ELR (cell line): ENCODE results near the gene PTPRT.
"Not testable (repeated sequence)": the region's sequence is repeated elsewhere in the genome, so short reads cannot be mapped to it uniquely, and the experiment has no call there.

Experiments used
- DNase-seq: peaks from one replicate; pipeline ENCODE4 v3.0.0-alpha.2; 2015; ENCODE audit warnings: low read depth

PTPRT gene

DNA sequence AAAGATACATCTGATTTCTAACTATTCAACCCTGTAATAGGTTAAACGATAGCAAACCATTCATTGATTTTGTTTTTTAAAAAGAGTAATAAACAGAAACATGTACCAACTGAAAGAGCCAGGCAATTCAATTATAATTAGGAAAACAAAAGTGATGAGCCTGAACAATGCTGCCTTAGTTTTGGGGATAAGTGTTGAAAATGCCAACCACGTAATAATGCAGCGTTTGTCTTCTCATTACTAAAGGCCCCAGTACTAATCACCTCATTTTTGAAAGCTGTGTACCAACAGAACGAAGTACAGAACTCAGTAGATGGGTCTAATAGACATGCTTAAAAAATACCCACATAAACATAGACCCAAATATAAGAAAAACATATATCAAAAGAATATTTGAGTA is 907.9 kb downstream of the PTPRT start:
- no peak for DNase-seq

DNA sequence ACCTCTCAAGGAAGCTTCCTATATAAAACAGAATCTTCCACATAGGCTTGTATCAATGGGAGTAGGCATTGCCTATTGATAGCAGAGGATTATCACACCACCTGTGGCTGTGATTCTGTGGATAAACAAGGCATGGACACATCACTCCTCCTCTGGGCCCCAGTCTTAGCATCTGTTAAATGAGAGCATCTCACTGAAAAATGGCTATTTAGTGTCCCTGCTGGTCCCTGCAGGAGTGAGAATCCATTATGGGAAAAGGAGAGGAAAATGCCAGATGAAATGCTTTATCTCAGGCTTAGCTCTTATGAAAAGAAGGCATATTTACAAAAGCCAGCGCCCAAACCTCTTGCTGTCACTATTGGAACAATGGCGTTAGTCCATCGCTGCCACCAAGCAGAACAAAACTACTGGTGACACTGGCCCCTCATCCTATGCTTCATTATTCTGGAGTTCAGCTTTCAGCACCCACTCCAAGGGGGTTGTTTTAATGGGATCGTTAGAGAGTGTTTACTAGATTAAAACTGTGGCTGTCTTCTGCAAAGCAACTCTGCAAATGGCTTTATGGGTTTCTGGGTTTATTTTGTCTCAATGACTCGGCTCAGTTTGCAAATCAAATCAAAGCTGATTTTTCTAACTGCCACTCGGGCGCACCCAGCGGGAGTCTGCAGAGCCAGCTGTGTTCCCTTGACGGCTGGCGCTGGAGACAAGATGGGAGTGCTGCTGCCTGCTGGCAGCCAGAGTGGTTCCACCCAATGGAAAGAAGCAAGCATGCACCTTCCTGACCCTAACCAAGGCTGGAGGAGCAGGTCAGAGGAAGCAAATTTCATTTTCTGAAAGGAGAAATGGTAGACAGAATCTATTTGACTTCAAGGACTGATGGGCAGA is 912.7 kb downstream of the PTPRT start:
- DNase-seq: no peak

DNA sequence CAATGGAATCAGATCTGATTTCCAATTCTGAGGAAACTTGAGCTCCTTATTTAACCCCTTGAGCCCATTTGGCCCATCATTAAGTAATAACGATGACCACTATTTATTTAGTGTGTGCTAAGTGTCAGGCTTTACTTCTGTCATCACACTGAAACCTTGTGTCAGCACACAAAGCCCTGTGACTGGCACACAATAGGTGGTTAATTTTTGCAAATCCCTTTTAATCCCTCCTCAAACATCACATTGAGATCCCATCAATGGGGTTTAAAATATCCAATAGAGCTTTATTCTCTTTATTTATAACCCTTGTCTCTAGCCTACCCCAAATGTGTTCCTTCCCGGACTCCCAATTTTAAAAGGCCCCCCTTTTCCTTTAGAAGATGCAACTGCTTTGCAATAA is 914.7 kb downstream of the PTPRT start:
- no peak for DNase-seq

DNA sequence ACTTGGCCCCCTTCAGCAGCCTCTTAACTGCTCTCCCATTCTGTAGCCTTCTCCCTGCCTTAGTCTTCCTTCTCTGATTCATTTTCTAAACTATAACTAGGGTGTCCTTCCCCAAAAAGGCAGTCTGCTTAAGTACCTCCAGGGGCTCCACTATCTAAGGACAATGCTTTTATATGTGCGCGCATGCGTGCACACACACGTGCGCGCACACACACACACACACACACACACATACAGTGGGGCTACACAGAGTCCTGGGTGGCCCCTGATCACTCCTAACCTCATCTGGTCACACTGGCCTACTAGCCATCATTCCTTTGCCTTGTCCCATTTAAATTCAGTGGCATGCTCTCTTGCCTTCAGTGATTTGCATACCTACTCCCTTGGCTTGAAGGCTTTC is 917.2 kb downstream of the PTPRT start:
- DNase-seq: no peak

DNA sequence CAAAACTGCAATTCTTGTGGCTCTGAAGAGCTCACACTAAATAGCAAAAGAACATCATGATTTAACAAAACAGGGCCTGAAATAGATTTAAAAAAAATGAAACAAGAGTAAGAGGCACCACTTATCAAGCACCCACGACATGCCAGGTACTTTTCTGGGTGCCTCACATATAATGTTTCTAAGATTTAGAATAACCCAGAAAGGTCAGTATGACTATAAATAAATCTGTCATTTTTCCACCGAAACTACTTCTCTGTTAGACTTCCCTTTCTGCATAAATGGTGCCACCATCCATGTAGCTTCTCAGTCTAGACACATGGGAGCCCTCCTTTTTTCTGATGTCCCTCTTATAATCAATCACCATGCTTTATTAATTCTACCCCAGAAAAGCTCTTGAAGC is 919.2 kb downstream of the PTPRT start:
- DNase-seq: no peak

DNA sequence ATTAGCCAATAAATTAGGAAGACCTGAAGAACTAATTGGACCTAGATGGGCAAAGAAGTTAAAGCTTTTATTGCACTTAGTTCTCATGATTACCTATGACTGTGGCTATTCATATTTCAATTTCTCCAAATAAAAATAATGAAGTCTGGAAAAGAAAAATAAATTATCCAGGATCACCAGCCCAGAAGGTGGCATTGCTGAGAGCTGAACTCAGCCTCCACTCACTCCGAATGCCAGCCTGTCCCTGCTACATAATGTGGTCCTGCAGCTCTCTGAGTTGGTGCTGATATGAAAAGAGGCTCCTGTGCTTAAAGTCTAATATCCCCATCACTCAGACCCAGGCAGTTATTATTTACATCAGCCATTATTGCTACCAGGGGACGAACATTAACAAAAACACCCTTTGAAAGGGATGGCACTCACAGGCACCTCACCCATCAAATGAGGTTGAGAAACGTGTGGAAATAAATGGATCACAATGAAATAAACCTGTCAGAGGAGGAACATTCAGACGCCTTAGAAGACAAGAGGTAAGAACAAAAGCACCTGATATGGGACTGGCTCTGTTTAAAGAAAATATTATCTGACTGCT is 921.8 kb downstream of the PTPRT start:
- no peak for DNase-seq

DNA sequence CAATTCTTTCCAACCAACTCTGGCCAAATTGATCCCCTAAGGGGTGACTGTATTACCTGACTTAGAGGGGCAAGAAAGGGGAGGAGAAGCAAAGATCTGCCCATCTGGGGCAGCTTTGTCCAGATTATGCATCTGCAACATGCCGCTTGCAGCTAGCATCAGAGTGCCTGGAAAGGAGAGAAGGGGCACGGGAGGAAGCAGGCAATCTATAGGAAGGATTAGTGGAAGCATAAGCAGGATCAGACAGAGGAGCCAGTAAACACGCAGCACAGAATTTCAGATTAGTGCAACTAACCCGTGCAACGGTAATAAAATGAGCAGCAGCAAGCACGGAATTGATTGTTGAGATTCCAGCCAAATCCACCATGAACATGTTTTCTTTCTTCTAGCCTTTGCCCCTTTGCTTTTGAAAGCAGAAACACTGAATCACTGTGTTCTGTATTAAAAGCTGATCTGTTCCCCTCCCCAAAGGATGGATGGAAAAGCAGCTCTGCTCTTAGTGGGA is 927.9 kb downstream of the PTPRT start:
- DNase-seq: no peak

DNA sequence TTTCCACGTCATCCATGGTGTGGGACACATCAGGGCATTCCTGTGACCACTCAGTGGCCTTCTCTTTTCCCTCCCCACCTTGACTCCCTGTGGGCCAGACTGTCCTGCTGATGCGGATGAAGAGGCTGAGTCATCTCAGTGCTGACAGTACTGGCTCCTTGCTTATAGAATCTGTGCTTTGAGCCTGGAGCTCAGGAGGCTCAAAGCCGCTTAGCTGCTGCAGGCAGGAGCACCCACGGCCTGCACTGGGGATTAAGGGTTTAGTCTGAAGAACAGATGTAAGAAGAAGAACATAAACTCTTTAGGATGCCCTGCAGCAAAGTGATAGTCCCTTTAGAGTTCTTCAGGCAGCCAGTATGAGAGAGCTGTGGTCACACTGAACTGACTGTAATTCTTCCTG is 929.5 kb downstream of the PTPRT start:
- DNase-seq: no peak

DNA sequence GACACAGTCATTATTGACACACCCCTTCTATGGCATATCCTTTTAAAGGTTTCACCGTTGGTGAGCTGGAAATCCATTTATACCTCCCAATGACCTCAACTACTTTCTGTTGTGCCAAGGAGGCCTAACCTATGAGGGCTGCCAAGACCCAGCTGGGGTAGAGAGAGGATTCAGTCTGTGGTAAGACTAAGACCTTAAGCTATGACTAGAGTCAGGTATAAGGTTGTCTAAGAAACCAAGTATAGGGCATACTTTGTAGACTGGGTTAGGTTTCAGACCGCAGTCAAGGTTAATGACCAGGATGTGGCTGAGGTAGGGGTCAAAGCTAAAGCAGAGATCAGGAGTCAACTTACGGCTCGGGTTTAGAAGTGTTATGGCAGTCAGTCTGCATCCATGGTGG is 930.3 kb downstream of the PTPRT start:
- no peak for DNase-seq

DNA sequence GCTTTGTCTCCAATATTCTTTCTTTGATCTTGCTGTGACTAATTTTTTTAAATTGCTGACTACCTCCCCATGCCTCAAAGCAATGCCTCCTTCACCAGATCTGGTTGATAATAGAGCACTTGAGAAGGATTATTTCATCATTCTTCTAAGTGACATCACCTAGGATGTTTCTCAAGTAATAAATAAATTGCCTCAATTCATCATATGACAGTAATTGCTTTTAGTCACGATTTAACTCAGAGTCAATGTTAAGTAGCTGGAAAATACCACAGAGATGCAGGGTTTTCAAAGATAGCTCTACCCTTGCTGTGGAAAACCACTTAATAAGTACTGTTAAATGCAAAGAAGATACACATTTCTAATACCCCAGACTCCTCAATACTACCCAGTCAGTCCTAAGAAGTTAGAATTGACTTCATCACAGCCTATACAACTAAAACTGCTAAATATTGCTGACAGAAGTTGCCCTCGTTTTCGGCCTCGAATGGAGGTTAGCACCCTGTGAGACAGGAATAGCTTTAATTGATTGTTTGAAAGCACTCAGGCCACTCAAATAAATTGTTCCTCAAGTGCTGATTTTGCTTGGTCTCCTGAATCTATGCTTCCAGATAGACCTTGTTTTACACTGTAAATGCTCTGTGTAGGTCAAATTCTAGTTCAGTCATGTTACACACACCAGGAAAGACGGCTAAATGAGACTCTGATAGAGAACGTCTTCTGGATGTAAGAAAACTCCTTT is 931.0 kb downstream of the PTPRT start:
- no peak for DNase-seq

DNA sequence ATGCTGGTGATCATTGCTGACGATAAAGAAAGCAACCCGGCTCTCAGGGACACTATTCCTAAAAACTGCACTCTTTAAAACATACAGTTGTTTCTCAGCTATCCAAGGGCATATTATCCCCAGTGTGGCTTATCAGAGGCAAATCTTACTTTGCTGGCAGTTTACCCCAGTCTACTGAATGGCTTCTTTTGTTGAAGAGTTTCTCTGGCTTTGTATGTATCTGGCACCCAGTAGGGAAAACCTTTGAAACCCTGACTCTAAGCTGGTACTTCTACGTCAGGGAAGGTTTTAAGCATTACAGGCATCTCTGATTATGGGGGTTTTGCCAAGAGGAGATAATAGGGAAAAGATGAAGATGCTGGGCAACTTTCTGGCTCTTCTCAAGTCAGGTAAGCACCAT is 933.9 kb downstream of the PTPRT start:
- no peak for DNase-seq

DNA sequence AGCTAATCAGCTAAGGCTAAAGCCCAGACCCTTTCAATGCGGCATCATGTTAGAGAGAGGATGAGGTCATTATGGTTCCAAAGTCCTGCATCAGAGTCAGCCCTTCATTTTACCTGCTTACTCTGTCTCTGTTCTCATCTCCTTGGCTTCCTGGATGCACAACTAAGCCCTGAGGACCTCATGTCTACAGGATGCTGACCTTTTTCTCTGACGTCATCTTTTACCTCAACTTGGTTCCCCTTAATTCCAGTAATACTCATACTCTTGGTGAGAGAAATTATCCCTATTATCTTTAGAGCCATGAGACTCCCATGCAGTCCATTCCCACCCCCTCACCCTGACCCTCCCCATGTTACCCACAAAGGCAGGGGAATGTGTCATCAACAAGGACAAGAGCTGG is 935.0 kb downstream of the PTPRT start:
- no peak for DNase-seq

DNA sequence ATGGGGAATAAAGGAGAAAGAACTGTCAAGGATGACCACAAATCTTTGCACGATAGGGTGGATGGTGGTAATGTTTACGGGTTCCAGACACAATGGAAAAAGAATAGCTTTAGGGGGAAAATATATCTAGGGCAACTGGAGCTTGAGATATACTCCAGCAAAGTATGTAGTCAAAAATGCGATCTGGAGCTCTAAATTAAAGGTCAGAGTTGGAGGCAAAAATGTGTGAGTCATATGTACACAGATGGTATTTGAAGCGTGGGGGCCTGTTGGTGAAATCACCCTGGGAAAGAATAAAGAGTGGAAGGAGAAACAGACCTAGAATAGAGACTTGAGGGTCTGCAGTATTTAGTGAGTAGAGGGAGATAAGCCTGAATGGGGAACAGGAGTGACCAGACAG is 937.6 kb downstream of the PTPRT start:
- DNase-seq: no peak

DNA sequence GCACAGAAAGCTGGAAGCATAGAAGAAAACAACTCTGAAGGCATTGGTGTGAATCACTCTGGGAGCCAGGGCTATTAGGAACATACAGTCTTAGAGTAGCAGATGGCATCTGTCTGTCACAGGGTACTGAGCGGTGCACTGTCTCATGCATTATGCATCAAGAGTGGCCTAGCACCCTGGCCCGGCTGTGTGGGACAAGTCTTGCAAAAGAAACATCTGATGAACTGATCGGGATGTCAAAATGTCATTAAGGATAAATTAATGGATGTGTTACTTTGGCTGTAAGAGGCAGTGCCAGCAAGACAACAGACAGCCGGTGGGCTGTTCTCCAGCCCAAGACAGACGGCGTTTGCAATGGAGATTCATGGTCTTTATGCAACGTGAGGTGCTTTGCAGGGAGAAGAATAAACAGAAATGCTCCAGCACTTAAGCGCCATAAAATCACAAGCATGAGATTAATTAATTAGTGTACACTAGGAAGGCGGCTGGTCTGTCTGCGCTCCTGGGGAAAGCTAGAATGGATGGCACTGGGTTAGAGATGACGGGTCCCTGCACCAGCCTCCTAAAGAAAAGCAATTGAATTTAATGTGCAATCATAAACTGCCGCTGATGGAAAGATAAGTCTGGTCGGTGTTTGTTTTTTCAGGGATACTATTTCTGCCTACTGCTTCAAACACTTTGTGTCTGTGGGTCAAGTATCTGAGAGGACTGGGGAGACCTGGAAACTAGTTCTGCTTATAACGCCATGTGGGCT is 970.9 kb downstream of the PTPRT start:
- DNase-seq: no peak

DNA sequence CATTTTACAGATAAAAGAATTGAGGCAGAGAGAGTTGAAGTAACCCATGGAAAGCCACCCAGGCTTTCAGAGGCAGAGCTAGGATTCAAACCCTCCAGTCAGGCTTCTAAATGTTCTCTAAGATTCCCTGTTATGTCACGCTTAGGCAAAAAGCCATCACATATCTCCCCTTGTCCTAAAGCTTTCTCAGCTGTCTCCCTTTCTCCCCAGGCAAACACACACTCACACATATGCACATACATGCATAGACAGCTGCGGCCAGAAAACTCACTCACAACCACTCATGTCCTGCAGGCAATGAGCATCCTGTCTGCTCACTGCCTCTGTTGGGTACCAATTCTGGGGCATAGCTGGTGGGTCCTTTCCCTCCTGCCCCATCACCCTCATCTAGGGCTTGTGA is 975.6 kb downstream of the PTPRT start:
- no peak for DNase-seq

DNA sequence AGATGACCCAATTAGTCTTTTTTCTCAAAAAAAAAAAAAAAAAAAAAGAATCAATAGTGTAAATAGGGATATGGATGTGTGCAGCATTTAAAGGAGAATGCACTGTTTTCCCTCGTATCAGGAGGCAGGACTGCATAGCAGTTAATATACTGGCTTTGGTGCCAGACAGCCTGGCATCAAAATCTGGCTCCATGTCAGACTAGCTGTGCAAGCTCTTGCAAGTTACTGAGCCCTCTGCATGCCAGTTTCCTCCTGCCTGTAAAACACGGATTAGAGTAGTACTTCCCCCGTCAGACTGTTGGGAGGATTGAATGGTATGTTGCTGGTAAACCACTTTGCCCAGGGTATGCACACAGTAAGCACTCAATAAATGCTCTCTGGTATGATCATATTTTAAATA is 977.3 kb downstream of the PTPRT start:
- no peak for DNase-seq

DNA sequence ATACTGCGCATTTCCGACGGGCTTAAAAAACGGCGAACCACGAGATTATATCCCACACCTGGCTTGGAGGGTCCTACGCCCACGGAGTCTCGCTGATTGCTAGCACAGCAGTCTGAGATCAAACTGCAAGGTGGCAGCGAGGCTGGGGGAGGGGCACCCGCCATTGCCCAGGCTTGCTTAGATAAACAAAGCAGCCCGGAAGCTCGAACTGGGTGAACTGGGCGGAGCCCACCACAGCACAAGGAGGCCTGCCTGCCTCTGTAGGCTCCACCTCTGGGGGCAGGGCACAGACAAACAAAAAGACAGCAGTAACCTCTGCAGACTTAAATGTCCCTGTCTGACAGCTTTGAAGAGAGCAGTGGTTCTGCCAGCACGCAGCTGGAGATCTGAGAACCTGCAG is 983.1 kb downstream of the PTPRT start:
- DNase-seq: not testable (repeated sequence)

DNA sequence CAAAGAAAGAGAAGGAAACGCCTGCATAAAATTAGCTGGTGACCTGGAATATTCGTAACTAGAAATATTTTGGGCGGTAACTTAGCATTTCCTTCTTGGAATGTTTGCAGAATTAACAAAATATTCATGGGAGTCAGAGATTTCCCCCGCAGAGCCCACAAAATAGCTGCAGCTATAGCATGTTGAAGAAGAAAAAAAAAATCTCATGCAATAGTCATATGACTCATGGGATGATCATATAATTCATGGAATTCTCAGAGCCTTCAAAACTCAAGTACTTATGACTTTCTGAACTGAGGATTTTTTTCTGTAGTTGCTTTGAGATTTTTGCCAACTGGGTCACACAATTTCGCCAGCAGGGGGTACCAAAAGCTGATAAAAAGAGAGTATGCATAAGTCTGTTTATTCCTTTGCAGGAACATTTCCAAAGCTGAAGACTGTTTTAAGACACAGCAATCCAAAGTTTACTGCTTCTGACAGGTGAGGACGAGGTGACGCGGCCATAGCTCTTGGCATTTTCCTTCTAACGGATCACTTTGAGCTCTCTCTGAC is 985.5 kb downstream of the PTPRT start:
- no peak for DNase-seq

DNA sequence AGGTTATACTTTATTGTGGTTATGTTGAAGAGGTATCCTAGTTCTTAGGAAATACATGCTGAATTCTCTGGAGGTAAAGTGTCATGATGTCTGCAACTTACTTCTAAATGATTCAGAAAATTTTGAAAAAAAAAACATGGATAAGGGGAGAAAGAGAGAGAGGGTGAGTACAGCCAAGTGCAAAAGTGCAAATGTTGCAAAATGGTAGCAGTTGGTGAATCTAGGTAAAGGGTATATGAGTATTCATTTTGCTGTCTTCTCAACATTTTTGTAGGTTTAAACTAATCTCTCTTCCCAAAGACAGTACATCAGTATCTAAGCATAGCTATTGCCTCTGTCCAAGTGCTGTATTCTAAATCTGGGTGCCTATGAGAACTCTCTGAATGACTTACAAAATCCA is 992.1 kb downstream of the PTPRT start:
- no peak for DNase-seq

DNA sequence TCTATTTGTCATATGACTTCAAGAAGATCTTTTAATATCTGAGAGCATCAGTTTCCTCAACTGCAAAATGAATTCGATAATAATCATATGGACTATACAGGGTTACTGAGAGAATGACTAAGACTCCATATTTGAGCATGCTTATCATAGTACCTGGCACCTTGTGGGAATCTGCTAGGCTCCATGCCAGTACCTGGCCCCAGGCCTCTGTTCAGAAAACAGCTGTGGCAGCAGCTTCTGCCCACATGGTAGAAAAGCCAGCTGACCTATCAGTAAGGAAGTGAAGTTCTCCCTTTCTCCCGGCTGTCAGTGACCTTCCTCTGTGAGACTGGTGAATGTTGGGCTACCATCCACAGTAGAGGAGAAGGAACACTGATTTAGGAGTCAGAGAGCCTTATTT is 996.6 kb downstream of the PTPRT start:
- no peak for DNase-seq

DNA sequence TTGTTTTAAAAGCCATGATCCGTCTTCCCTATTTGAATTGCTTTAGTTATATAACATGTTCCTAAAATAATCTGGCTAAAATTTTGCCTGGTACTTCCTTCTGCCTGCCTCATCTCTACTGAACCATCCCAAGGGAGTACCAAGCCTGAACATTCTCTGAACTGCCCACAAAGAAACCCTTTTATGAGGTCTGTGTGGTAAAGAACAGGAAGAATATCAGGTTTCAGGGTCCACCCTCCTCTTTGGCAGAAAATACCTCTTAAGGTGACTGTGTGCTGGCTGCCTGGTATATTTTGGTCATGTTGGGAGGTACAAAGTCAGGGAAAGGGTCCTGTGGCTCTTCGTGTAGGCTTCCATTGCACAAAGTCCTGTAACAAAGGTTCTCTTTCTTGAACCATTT is 997.4 kb downstream of the PTPRT start:
- no peak for DNase-seq
